Suprapubic skin (tissue), 3 donors: Measurements from ENCODE around the gene LRRN4CL.

Experiments used
- CTCF ChIP-seq, 2 donors: fragments of 200-600 bp in 1 of 2; fragments of 450-650 bp in 1 of 2; sonication (generic) in 1 of 2; IDR thresholded peaks; one replicate each; pipeline ENCODE4 v1.5.1; 2016 to 2019; ENCODE audit warnings: antibody characterized with exemption in 2 of 2, mild to moderate bottlenecking in 1 of 2, moderate library complexity in 1 of 2
- EP300 ChIP-seq: sonication (generic); formaldehyde crosslinking; IDR thresholded peaks from one replicate; pipeline ENCODE4 v1.6.1; 2017; ENCODE audit warnings: antibody characterized with exemption
- POLR2A ChIP-seq, 2 donors: fragments of 450-650 bp; IDR thresholded peaks; one replicate each; pipeline ENCODE4 v1.6.1; 2017; ENCODE audit warnings: antibody characterized with exemption in 2 of 2, mild to moderate bottlenecking in 2 of 2, moderate library complexity in 2 of 2

- TF ChIP-seq CTCF (IDR thresholded peaks at IDR 0.05) (no peak), POLR2A (IDR thresholded peaks at IDR 0.05) (no peak), EP300 (no peak)
Observed at GRCh38 chr11:62644220-62644619, 45.1 kb downstream of the LRRN4CL start.
